Neural progenitor cell (in vitro differentiated cells): Measurements from ENCODE around the gene SMPD3. TPM values are rescaled to one million over a fixed set of nuclear protein-coding genes. Genes with fewer than 3 reads are reported as not detected.

Experiments
- DNase-seq: peaks from one replicate; pipeline ENCODE4 v3.0.0-alpha.2; 2016; ENCODE audit warnings: low spot score
- H2AFZ ChIP-seq: fragments of 200-600 bp; sonication (generic); replicated peaks from 2 replicates; pipeline ENCODE4 v1.6.1; 2016; ENCODE audit warnings: antibody characterized with exemption
- H3F3A ChIP-seq: fragments of 200-600 bp; sonication (generic); 2 replicates; pipeline ENCODE4 v1.6.1; 2016; ENCODE audit warnings: antibody characterized with exemption, low read depth
- H3K27ac ChIP-seq: fragments of 200-600 bp; sonication (generic); 2 replicates; pipeline ENCODE4 v1.5.1; 2016; ENCODE audit warnings: mild to moderate bottlenecking
- H3K27me3 ChIP-seq: fragments of 200-600 bp; sonication (generic); 2 replicates; pipeline ENCODE4 v1.6.1; 2016; ENCODE audit warnings: mild to moderate bottlenecking, moderate library complexity
- H3K36me3 ChIP-seq: fragments of 200-600 bp; sonication (generic); 2 replicates; pipeline ENCODE4 v1.5.1; 2016
- H3K4me1 ChIP-seq: fragments of 200-600 bp; sonication (generic); 2 replicates; pipeline ENCODE4 v1.6.1; 2016; ENCODE audit warnings: mixed run types
- H3K4me2 ChIP-seq: fragments of 200-600 bp; sonication (generic); 2 replicates; pipeline ENCODE4 v1.6.1; 2016
- H3K4me3 ChIP-seq: fragments of 200-600 bp; sonication (generic); 2 replicates; pipeline ENCODE4 v1.5.1; 2016
- H3K79me2 ChIP-seq: fragments of 200-600 bp; sonication (generic); 2 replicates; pipeline ENCODE4 v1.6.1; 2016; ENCODE audit warnings: low read depth
- H3K9ac ChIP-seq: fragments of 200-600 bp; sonication (generic); 2 replicates; pipeline ENCODE4 v1.6.1; 2016
- H3K9me3 ChIP-seq: fragments of 200-600 bp; sonication (generic); 2 replicates; pipeline ENCODE4 v1.5.1; 2016; ENCODE audit warnings: low read depth
- H4K20me1 ChIP-seq: fragments of 200-600 bp; sonication (generic); 2 replicates; pipeline ENCODE4 v1.6.1; 2016; ENCODE audit warnings: low read depth
- H3K27ac Mint-ChIP-seq: 3 replicates; pipeline ENCODE4 v1.8.0; 2021; ENCODE audit warnings: mixed read lengths
- H3K27me3 Mint-ChIP-seq: 2 replicates; pipeline ENCODE4 v1.8.0; 2022; ENCODE audit warnings: low read depth, mild to moderate bottlenecking, inconsistent platforms, moderate library complexity, mixed read lengths; ENCODE audit not compliant: insufficient read depth
- H3K36me3 Mint-ChIP-seq: 3 replicates; pipeline ENCODE4 v1.8.0; 2021; ENCODE audit warnings: mixed read lengths
- H3K4me1 Mint-ChIP-seq: 3 replicates; pipeline ENCODE4 v1.8.0; 2021; ENCODE audit warnings: mixed read lengths
- H3K4me3 Mint-ChIP-seq: 3 replicates; pipeline ENCODE4 v1.8.0; 2021; ENCODE audit warnings: mild to moderate bottlenecking, moderate library complexity, mixed read lengths
- H3K9me3 Mint-ChIP-seq: 3 replicates; pipeline ENCODE4 v1.8.0; 2020; ENCODE audit warnings: mixed read lengths
- CTCF ChIP-seq: fragments of 200-600 bp; sonication (generic); IDR thresholded peaks from 2 replicates; pipeline ENCODE4 v1.5.1; 2017; ENCODE audit warnings: antibody characterized with exemption, mild to moderate bottlenecking
- EZH2 ChIP-seq: fragments of 200-600 bp; sonication (generic); IDR thresholded peaks from 2 replicates; pipeline ENCODE4 v1.6.1; 2017; ENCODE audit warnings: antibody characterized with exemption, mild to moderate bottlenecking, moderate library complexity
- EZH2phosphoT487 ChIP-seq: fragments of 200-600 bp; sonication (generic); IDR thresholded peaks from 2 replicates; pipeline ENCODE4 v1.6.1; 2017; ENCODE audit warnings: antibody characterized with exemption
- total RNA-seq: library from RNA; depleted of rRNA; stranded (reverse); fragments of >200 nt; gene quantifications from 2 replicates; pipeline ENCODE4 v1.2.3, GENCODE V29; 2015; ENCODE audit warnings: low replicate concordance

SMPD3 gene
- total RNA-seq, 1 donor from 2014 or later: not detected

- no peak for DNase-seq
- no peaks in the 10 kb centered on the region for H3K36me3 Mint-ChIP-seq
- H3K4me1 Mint-ChIP-seq: peaks cover 59% of the 10 kb centered on the region
- Histone ChIP-seq H3K4me1 (peaks cover 30% of the 10 kb centered on the region), H2AFZ (peak overlapping the region; percentile 42), H3K4me2 (no peak overlapping the region), H3K27ac (no peak overlapping the region), H3K9me3 (no peaks in the 10 kb centered on the region), H3K27me3 (no peaks in the 10 kb centered on the region), H3F3A (no peaks in the 10 kb centered on the region), H3K9ac (no peak overlapping the region), H4K20me1 (no peaks in the 10 kb centered on the region), H3K36me3 (no peaks in the 10 kb centered on the region), H3K79me2 (no peaks in the 10 kb centered on the region), H3K4me3 (no peak overlapping the region)
- no peaks in the 10 kb centered on the region for H3K9me3 Mint-ChIP-seq
- peaks cover 13% of the 10 kb centered on the region for H3K27me3 Mint-ChIP-seq
- no peak for TF ChIP-seq CTCF
- no peak for TF ChIP-seq EZH2
- no peak for TF ChIP-seq EZH2phosphoT487
- H3K4me3 Mint-ChIP-seq: peak overlapping the region; percentile 61
- peak overlapping the region; percentile 94 for H3K27ac Mint-ChIP-seq
Measured at GRCh38 chr16:68367440-68367839, 80.9 kb downstream of the SMPD3 start.

- Mint-ChIP-seq H3K36me3 (no peaks in the 10 kb centered on the region), H3K9me3 (no peaks in the 10 kb centered on the region), H3K4me1 (peaks cover 57% of the 10 kb centered on the region), H3K4me3 (peak overlapping the region; percentile 59), H3K27ac (peak overlapping the region; percentile 76), H3K27me3 (peaks cover 13% of the 10 kb centered on the region)
- Histone ChIP-seq H3K27ac (no peak overlapping the region), H4K20me1 (no peaks in the 10 kb centered on the region), H3K4me3 (no peak overlapping the region), H2AFZ (peak overlapping the region; percentile 42), H3K4me2 (no peak overlapping the region), H3K9ac (no peak overlapping the region), H3K79me2 (no peaks in the 10 kb centered on the region), H3K4me1 (peaks cover 30% of the 10 kb centered on the region), H3F3A (no peaks in the 10 kb centered on the region), H3K36me3 (no peaks in the 10 kb centered on the region), H3K27me3 (no peaks in the 10 kb centered on the region), H3K9me3 (no peaks in the 10 kb centered on the region)
- peak; percentile 76 for DNase-seq
- TF ChIP-seq CTCF: peak; percentile 65
- no peak for TF ChIP-seq EZH2
Measured at GRCh38 chr16:68367030-68367429, 81.3 kb downstream of the SMPD3 start.

GRCh38 chr16:68366062-68366461, 82.2 kb downstream of the SMPD3 start:
- Histone ChIP-seq H3K4me3 (no peak overlapping the region), H3K36me3 (no peaks in the 10 kb centered on the region), H3F3A (no peaks in the 10 kb centered on the region), H3K27me3 (no peaks in the 10 kb centered on the region), H3K4me1 (peaks cover 34% of the 10 kb centered on the region), H3K27ac (no peak overlapping the region), H3K9me3 (no peaks in the 10 kb centered on the region), H3K4me2 (no peak overlapping the region), H3K9ac (no peak overlapping the region), H2AFZ (no peak overlapping the region), H4K20me1 (no peaks in the 10 kb centered on the region), H3K79me2 (no peaks in the 10 kb centered on the region)
- H3K4me1 Mint-ChIP-seq: peaks cover 56% of the 10 kb centered on the region
- no peak for DNase-seq
- peaks cover 12% of the 10 kb centered on the region for H3K27me3 Mint-ChIP-seq
- peak overlapping the region; percentile 66 for H3K4me3 Mint-ChIP-seq
- H3K27ac Mint-ChIP-seq: peak overlapping the region; percentile 97
- no peaks in the 10 kb centered on the region for H3K36me3 Mint-ChIP-seq
- H3K9me3 Mint-ChIP-seq: no peaks in the 10 kb centered on the region
- no peak for TF ChIP-seq EZH2phosphoT487
- TF ChIP-seq CTCF: no peak
- no peak for TF ChIP-seq EZH2
